ENCODE results near the gene LRRC32. TPM values are rescaled to one million over a fixed set of nuclear protein-coding genes. Genes with fewer than 3 reads are reported as not detected.

The LRRC32 gene
- total RNA-seq, 4 donors from 2014 or later: 22.7 to 37.6 (median 31.1) TPM

DNA sequence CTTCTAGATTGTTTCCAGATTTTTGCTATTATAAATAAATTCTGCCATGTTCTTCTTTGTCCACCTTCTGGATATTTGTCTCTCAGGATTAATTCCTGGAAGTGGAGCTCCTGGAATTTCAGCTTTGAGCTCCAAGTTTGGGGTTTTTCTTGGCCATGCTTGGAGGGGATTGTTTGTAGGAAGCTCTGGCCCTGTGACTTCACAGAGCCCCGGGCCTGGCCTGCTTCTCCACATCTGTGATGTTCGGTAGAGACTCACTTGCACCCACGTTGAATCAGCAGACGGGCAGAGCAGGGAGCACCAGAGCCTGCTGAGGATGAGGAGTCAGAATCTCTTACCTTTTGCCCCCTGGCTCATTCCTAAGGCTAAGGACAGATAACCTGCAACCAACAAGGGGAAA lies 35.7 kb downstream of the LRRC32 start:
- ATAC-seq: no peak
- peaks cover 0 to 34% (median 9%) of the 10 kb centered on the region in 3 donors for H3K4me1 ChIP-seq
- WGBS, 2 donors (ENCODE audit: low coverage in 1 of 2): no CpG with 5 or more reads among the region's 4 CpGs
- TF ChIP-seq POLR2AphosphoS5 (IDR thresholded peaks at IDR 0.05): no peak
- no peak for TF ChIP-seq CTCF (IDR thresholded peaks at IDR 0.05)
- no peak for TF ChIP-seq POLR2A (IDR thresholded peaks at IDR 0.05)
- no peak for TF ChIP-seq EP300 (IDR thresholded peaks at IDR 0.05)
- H3K9me3 ChIP-seq: no peaks in the 10 kb centered on the region
- no peaks in the 10 kb centered on the region for H3K27me3 ChIP-seq
- no peaks in the 10 kb centered on the region for H3K36me3 ChIP-seq
- H3K27ac ChIP-seq: no peak overlapping the region
- no peak overlapping the region for H3K4me3 ChIP-seq

GRCh38 chr11:76632492-76632891 lies 38.1 kb downstream of the LRRC32 start:
- H3K4me3 ChIP-seq: no peak overlapping the region
- WGBS, 2 donors (ENCODE audit: low coverage in 1 of 2): 87 to 93% methylated on average over 2 of the region's 2 CpGs
- TF ChIP-seq EP300 (IDR thresholded peaks at IDR 0.05): no peak
- no peak for TF ChIP-seq CTCF (IDR thresholded peaks at IDR 0.05)
- no peak for TF ChIP-seq POLR2AphosphoS5 (IDR thresholded peaks at IDR 0.05)
- no peak for TF ChIP-seq POLR2A (IDR thresholded peaks at IDR 0.05)
- H3K4me1 ChIP-seq: peaks cover 0 to 43% (median 12%) of the 10 kb centered on the region in 3 donors
- no peaks in the 10 kb centered on the region for H3K36me3 ChIP-seq
- ATAC-seq: no peak
- H3K27ac ChIP-seq: no peak overlapping the region
- no peaks in the 10 kb centered on the region for H3K27me3 ChIP-seq
- no peaks in the 10 kb centered on the region for H3K9me3 ChIP-seq

- WGBS, 2 donors (ENCODE audit: low coverage in 1 of 2): 80 to 89% methylated on average over 2 to 3 of the region's 3 CpGs
- H3K27me3 ChIP-seq: no peaks in the 10 kb centered on the region
- peak overlapping the region in 2 of 4 donors; percentile 70 to 81 for H3K27ac ChIP-seq
- H3K9me3 ChIP-seq: no peaks in the 10 kb centered on the region
- H3K4me1 ChIP-seq: peaks cover 0 to 35% (median 5%) of the 10 kb centered on the region in 3 donors
- ATAC-seq: no peak
- H3K4me3 ChIP-seq: no peak overlapping the region
- TF ChIP-seq EP300 (IDR thresholded peaks at IDR 0.05): no peak
- no peak for TF ChIP-seq CTCF (IDR thresholded peaks at IDR 0.05)
- TF ChIP-seq POLR2AphosphoS5 (IDR thresholded peaks at IDR 0.05): no peak
- TF ChIP-seq POLR2A (IDR thresholded peaks at IDR 0.05): no peak
- no peaks in the 10 kb centered on the region for H3K36me3 ChIP-seq
These were observed 38.8 kb downstream of the LRRC32 start for GRCh38 chr11:76631566-76632308.

DNA sequence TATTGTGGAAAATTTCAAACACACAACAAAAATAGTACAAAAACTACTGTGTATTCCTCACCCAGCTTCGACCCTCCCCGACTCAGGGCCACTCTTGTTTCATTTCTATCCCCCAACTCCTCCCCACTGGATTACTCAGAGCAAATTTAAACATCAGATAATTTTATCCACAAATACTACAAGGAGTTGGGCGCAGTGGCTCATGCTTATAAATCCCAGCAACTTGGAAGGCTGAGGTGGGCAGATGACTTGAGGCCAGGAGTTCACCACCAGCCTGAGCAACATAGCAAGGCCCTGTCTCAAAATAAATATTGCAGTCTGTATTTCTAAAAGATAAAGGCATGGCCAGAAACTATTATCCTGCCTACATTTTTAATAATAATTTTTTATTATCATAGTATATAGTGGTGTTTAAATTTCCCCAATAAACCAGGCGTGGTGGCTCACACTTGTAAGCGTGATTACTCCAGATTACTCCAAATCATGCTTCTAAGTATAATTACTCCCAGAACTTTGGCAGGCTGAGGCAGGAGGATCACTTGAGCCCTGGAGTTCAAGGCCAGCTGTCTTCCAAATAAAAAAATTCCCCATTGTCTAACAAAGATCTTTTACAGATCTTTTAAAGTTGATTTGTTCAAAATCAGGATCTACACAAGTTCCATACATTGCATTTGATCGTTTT lies 39.8 kb downstream of the LRRC32 start:
- Histone ChIP-seq H3K4me3 (no peak overlapping the region), H3K36me3 (no peaks in the 10 kb centered on the region), H3K9me3 (peaks cover 0 to 7% (median 0%) of the 10 kb centered on the region in 3 donors), H3K4me1 (peaks cover 0 to 31% (median 5%) of the 10 kb centered on the region in 3 donors), H3K27ac (peak overlapping the region in 3 of 4 donors; percentile 66 to 81 (median 70)), H3K27me3 (no peaks in the 10 kb centered on the region)
- TF ChIP-seq EP300 (IDR thresholded peaks at IDR 0.05): no peak
- TF ChIP-seq POLR2AphosphoS5 (IDR thresholded peaks at IDR 0.05): no peak
- TF ChIP-seq CTCF (IDR thresholded peaks at IDR 0.05): no peak
- TF ChIP-seq POLR2A (IDR thresholded peaks at IDR 0.05): no peak
- 51 to 83% methylated on average over 4 to 6 of the region's 6 CpGs for WGBS, 2 donors (ENCODE audit: low coverage in 1 of 2)
- no peak for ATAC-seq
